ENCODE data around the gene MMADHC. TPM values are rescaled to one million over a fixed set of nuclear protein-coding genes. Genes with fewer than 3 reads are reported as not detected.

Gene MMADHC
- total and polyA plus RNA-seq, 2 of the 4 experiments (the other 2 are of a cell fraction): 62.6 to 112 TPM

- ATAC-seq (ENCODE audit: low read depth): no peak
- Histone ChIP-seq H3K9me1 (ENCODE audit: insufficient read depth, low read length) (no peaks in the 10 kb centered on the region), H3K4me1 (ENCODE audit: control insufficient read depth, insufficient read depth, low read length) (peaks cover 3% of the 10 kb centered on the region; the same call in 1 of the 2 replicates), H3K4ac (ENCODE audit: low read depth, low read length) (no peak overlapping the region), H3K79me1 (ENCODE audit: low read depth in 1 of 2, low read length in 2 of 2) (peaks cover 20 to 22% of the 10 kb centered on the region in 2 experiments), H3K36me3 (ENCODE audit: control insufficient read depth, insufficient read depth, low read length) (peaks cover 52% of the 10 kb centered on the region), H2AK5ac (ENCODE audit: low read depth, low read length) (no peak overlapping the region), H2AFZ (replicated peaks; ENCODE audit: low read length, poor library complexity) (no peak overlapping the region), H3K9ac (ENCODE audit: low read depth, low read length) (no peak overlapping the region), H4K91ac (ENCODE audit: insufficient read depth, low read depth, low read length) (no peak overlapping the region), H3K27me3 (ENCODE audit: control insufficient read depth, insufficient read depth, low read length) (no peaks in the 10 kb centered on the region), H4K8ac (ENCODE audit: low read depth in 2 of 2, low read length in 2 of 2) (no peak overlapping the region), H2AK9ac (replicated peaks; ENCODE audit: low read depth, low read length, poor library complexity) (no peak overlapping the region), H3K56ac (ENCODE audit: extremely low read depth, insufficient read depth, low read length) (no peak overlapping the region), H2BK15ac (ENCODE audit: low read depth, low read length) (no peak overlapping the region), H3K4me2 (ENCODE audit: low read depth, low read length) (no peak overlapping the region), H3K27ac (ENCODE audit: insufficient read depth, low read length) (no peak overlapping the region), H2BK20ac (ENCODE audit: low read depth, low read length) (no peak overlapping the region), H3K18ac (ENCODE audit: low read depth, low read length) (no peak overlapping the region), H3K4me3 (ENCODE audit: insufficient read depth, low read depth, low read length) (no peak overlapping the region), H2BK120ac (ENCODE audit: low read depth, low read length) (no peak overlapping the region), H3K23ac (ENCODE audit: low read depth, low read length) (no peak overlapping the region), H4K5ac (ENCODE audit: low read depth, low read length) (no peak overlapping the region), H2BK5ac (ENCODE audit: low read depth, low read length, poor library complexity, severe bottlenecking) (no peak overlapping the region), H3K9me3 (ENCODE audit: control insufficient read depth, insufficient read depth, low read length) (no peaks in the 10 kb centered on the region), H3K14ac (replicated peaks; ENCODE audit: low read depth, low read length) (no peak overlapping the region), H4K20me1 (ENCODE audit: insufficient read depth, low read length) (peaks cover 10% of the 10 kb centered on the region; the same call in 1 of the 2 replicates)
- no TSS peak for BruUV-seq (replicated peaks)
- WGBS, 2 experiments (ENCODE audit: extremely low coverage in 2 of 2, insufficient read length in 1 of 2): 100% methylated on average over 1 of the region's 6 CpGs; no CpG with 5 or more reads in 1 of the 2 experiments
- CTCF ChIA-PET: interaction anchor here (0.5 to 1.0 kb wide), 2 partner anchors 10 to 415 kb away, joined by 3 to 4 read pairs; no protein-coding TSS in a partner anchor
- TF ChIP-seq ELK1 (IDR thresholded peaks at IDR 0.05; ENCODE audit: borderline replicate concordance, low read depth, low read length) (no peak), CEBPB (IDR thresholded peaks at IDR 0.05; ENCODE audit: low read depth, low read length) (no peak), BHLHE40 (IDR thresholded peaks at IDR 0.05; ENCODE audit: low read depth, low read length) (no peak), POLR2A (IDR thresholded peaks at IDR 0.05; ENCODE audit: low read depth, low read length) (no peak), CHD1 (IDR thresholded peaks at IDR 0.05; ENCODE audit: low read depth, low read length) (no peak)
- in situ Hi-C loops (cut with MboI; ENCODE audit: low sequenced_read_pairs) (loop anchor here (25.0 kb wide), 2 partner anchors 910 to 1610 kb away; no protein-coding TSS in a partner anchor), intact Hi-C loops (cut with micrococcal nuclease) (no loop called here), dilution Hi-C loops (cut with HindIII; ENCODE audit: low sequenced_read_pairs, unreplicated experiment) (no loop called here)
- POLR2A ChIA-PET (ENCODE audit: unreplicated experiment): no interaction called here
- DNase-seq: no peak
Measured at GRCh38 chr2:149572102-149572953, 15.2 kb downstream of the MMADHC start.
